ENCODE data around the gene ZNF714.
"Not testable (repeated sequence)": the region's sequence is repeated elsewhere in the genome, so short reads cannot be mapped to it uniquely, and the experiment has no call there.

The ZNF714 gene

DNA sequence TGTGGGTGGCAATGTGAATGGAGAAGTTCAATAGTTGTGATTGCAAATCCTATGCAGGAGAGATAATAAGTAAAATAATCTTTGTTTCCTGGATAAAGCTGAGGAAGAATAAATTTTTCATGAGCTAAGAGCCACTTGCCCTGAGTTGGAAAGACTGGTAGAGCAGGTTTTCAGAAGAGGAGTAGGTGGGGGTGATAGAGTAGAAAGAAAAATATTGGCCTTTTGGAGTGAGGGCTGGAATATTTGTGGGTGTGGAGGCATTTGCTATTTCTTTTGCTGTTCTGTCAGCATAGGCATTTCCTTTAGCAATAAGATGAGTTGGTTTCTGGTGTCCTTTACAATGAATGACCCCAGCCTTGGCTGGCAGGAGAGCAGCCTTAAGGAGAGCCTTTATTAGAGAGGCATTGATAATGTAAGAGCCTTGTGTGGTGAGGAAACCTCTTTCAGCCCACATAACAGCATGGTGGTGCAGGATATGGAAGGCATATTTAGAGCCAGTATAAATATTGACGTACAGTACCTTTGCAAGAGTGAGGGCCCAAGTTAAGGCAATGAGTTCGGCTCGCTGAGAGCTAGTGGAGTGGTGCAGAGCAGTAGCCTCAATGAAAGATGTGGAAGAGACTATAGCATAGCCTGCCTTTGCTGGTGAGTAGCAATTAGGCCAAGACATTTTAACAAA, 48.2 kb downstream of the ZNF714 start:
- DNase-seq (ENCODE audit: low spot score), result no peak

DNA sequence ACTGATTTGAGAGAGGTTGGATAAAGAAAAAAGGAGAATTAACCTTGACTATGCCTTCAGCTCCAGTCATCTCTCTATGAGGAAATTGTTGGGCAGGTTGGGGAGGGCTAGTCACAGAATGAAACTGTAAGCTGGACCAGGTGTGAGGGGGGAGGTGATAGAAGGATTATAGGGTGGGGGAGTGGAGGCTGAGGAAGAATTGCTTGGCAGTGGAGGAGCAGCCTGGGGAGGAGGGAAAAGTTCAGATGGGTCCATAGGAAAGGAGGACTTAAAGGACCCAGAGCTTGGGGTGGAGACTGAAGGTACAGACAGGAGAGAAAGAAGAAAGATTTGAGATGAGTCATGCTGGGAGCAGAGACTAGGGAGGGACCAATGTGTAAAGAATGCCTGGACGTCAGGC, 51.6 kb downstream of the ZNF714 start:
- no peak for DNase-seq (ENCODE audit: low spot score)

DNA sequence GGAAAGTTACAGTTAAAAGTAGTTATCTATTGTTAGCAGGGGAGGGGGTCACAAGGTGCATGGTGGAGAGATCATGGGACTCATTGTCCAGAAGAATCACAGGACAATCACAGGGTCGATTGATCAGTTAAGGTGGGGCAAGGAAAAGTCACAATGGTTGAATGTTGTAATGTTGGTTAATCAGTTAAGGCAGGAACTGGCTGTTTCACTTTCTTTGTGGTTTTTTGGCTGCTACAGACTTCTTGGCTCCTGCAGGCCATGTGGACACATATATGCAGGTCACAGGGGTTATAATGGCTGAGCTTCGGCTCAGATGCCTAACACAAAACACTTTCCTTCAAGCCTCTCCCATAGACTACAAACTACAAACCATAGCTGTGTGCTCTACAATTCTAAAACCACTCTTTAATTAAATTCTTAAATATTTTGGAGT, 52.9 kb downstream of the ZNF714 start:
- no peak for DNase-seq (ENCODE audit: low spot score)

DNA sequence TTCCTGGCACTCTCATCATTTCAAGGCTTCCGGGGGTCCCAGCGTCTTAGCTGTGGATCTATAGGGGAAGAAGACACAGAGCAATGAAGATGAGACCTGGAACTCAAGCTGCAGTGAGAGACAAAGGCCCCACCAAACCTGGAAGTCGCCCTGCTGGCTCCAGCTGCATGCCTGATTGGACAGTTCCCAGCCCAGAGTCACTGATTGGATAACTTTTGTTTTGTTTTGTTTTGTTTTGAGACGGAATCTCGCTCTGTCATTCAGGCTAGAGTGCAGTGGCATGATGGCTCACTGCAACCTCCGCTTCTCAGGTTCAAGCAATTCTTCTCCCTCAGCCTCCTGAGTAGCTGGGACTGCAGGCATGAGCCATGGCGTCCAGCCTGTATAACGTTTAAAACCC, 53.4 kb downstream of the ZNF714 start:
- DNase-seq (ENCODE audit: low spot score), result no peak

DNA sequence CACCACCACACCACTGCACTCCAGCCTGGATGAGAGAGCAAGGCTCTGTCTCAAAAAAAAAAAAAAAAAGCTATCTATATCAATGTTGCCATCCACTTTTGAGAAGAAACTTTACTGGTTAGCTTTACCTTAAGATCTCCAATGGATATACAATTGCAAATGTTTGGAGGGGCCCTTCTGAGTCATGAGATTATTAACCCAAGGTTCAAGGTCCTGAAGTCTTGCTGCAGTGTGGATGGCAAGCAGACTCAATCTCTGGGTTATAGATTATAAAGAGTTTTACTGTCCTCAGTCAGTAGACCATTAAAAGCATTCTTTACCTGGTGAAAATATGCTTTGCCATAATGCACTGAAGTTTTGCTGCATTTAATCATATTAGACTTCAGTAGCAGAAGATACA, 56.1 kb downstream of the ZNF714 start:
- DNase-seq (ENCODE audit: low spot score), result no peak

DNA sequence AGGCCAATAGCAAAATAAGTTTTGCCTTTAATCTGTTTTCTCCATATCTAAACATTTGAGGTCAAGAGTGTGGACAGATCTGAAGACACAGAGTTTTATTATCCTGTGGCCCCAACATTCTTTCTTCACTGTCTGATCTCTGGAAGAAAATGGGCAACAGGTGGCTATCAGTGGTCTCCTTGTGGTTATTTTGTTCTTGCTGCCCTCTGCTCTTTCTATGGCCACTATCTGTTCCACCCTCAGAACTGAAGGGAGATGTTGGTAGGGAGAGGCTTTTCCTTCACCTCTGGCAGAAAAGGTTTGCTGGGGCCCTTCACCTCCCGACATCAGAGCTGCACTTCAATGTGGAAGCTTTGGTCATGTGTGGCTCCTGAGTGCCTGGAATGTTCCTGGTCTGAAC, 59.0 kb downstream of the ZNF714 start:
- DNase-seq (ENCODE audit: low spot score), result not testable (repeated sequence)

DNA sequence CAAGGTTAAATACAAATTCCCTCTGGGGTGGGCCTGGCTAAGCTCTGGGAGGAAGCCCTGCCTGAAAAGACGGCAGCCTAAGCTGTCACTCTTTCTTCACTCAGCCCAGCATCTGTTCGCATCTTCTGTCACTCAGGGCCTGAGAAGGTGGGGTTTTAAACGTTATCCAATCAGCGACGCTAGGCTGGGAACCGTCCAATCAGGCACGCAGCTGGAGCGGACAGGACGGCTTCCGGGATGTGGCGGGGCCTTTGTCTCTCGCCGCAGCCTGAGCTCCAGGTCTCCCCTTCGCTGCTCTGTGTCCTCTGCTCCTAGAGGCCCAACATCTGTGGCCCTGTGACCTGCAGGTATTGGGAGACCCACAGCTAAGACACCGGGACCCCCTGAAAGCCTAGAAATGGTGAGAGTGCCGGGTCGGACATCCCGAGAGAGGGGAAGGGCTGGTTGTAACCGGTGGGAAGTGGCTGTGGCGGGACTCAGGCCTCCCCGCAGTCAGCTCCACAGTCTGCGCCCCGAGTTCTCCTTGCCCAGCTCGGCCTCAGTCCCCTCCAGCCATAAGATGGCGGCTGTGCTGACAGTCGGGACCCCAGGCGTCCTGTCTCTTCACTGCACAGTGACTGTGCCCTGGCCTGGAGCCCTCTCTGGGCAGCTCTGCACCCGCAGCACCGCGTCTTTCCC, 59.9 kb downstream of the ZNF714 start, which contains the start of gene ZNF431:
ZNF431 (plus strand) TSS at position 254 of the 678 bp plus-strand sequence; CDS start at position 398, 144 bp downstream.
- peak; percentile 96 for DNase-seq (ENCODE audit: low spot score)

DNA sequence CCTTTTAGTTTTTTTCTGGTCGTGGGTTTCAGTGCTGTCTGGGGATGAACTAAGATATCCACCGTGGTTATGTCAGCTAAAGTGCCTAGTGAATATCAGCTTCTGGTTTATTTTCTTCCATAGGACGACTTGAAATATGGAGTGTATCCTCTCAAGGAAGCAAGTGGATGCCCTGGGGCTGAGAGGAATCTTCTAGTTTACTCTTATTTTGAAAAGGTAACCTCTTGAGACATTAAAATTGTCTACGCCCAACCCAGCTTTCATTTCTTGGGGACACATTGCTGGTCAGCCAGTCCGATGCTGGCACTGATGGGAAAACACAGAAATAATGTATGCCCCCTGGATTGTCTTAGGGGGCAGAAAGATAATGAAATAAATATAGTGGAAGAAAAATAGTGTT, 61.4 kb downstream of the ZNF714 start:
- no peak for DNase-seq (ENCODE audit: low spot score)

DNA sequence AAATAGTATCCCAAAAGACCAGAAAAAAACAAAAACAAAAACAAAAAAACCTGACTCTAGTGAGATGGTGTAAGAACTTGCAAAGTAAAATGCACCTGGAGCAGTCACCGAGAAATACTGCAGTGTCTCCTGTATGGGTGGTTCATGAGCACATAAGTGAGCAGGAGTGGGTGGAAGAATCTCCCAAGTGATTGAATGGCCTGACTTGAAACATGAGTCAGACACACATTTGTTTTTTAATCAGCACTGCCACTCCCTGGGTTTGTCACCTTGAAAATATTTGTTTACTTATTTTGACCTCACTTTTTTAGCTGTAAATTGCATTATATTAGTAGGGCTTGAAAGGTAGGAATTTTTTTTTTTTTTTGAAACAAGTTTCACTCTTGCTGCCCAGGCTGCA, 61.9 kb downstream of the ZNF714 start:
- DNase-seq (ENCODE audit: low spot score), result no peak

DNA sequence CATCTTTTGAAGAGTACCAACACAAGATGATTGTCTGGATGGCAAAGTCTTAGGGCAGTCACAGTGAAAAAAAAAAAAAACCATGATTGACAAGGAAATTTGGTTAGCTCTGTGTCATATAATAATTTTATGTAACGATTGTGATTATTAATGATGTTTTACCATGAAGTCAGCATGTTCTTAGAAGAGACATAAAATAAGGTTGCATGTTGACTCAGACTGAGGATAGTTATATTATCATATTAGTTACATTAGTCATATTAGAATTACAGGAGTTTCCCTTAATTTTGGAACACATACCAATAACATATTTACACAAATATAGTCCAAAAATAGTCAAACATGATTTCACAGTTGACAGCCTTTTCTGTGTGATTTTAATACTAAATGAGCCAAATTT, 65.5 kb downstream of the ZNF714 start:
- DNase-seq (ENCODE audit: low spot score), result no peak

DNA sequence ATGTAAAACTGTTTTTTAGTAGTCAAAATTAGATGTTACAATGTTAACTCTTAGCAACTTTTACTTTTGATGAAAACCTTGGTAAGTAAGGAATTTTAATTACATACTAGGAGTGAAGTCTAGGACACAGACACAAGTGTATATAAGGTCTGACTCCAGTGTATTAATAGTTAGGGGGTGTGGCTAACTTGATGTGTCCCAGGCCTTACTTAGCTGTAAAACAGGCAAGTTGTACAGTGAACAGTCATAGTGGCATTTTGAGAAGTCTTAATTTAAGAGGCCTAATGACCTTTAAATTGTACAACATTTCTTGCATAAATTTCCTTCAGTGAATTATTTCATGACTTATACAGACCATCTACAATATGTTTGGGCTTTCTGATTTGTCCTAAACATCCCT, 66.7 kb downstream of the ZNF714 start:
- no peak for DNase-seq (ENCODE audit: low spot score)

DNA sequence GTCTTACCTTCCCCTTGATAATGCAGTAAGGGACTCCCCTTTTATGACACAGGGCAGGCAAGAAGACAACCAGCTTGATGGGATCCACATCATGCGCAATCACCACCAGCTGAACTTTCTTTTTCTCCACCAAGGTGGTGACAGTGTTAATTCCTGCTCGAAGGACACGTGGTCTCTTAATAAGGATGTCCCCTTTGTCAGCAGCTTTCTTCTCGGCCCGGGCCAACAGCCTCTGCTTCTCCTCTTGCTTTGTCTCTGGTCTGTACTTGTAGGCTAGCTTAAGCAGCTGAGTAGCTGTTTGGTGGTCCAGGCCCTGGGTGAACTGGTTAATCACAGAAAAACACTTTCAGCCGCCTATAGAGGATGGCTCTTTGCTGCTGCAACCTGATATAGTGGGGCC, 67.9 kb downstream of the ZNF714 start:
- DNase-seq (ENCODE audit: low spot score), result no peak

DNA sequence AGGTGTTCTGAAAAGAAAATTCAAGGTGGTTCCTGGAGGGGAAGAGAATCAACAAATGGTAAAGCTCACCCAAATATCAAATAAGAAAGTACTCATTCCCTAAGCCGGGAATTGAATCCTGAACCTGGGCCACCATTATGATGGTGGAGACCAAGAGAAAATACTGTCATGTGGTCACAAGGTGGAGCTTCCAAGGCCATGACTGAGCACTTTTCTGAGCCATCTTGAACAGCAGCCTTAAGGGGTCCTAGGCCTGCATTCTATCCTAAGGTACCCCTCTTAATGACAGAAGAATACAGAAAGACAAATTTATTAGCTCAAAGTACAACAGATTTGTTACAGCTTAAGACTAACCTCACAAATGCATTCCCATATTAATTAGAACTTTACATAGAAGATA, 69.5 kb downstream of the ZNF714 start:
- no peak for DNase-seq (ENCODE audit: low spot score)

DNA sequence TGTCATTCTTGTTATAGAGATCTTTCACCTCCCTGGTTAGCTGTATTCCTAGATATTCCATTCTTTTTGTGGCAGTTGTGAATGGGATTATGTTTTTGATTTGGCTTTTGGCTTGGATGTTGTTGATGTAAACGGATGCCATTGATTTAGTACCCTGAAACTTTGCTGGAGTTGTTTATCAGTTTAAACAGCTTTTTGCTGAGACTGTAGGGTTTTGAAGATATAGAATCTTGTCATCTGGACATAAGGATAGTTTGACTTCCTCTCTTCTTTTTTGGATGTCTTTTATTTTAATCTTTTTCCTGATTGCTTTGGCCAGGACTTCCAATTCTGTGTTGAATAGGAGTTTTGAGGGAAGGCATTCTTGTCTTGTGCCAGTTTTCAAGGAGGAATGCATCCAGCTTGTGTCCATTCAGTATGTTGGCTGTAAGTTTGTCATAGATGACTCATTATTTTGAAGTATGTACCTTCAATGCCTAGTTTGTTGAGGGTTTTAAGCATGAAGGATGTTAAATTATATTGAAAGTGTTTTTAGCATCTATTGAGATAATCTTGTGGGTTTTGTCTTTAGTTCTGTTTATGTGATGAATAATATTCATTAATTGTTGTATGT, 76.6 kb downstream of the ZNF714 start:
- no peak for DNase-seq (ENCODE audit: low spot score)

DNA sequence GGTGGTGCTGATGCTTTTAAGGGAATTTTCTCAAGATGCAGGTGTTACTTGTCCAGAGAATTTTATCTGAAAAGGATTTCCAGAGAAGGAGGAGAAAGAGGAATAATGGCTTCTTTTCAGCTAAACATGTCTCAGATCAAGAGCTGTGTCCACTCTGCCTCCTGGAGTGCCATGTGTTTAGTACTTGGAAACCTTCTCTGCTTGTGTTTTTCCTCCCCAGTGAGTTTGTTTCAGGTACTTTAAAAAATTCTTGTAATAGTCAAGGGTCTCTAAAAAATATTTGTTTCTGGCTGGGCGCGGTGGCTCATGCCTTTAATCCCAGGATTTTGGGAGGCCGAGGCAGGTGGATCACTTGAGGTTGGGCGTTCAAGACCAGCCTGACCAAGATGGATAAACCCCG, 82.5 kb downstream of the ZNF714 start:
- DNase-seq (ENCODE audit: low spot score), result no peak

DNA sequence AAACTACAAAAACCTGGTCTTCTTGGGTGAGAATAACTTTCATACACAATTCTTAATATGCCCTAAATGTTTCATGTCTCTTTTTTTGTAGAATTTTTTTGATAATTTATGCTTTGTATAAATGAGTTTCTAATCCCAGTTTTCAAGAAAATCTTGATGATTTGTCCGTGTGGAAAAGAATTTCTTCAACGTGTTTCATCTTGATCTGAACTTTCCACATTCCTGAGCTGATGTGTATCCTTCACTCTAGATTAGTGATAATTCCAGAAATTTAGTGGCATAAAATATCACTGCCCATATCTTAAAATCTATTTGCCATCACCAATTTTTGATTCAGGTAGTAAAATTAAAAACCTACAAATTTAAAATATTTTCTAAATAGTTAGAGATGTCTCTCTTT, 84.4 kb downstream of the ZNF714 start:
- no peak for DNase-seq (ENCODE audit: low spot score)

Small RNAs within 50 kb of the gene (small RNA-seq; reads per million reads assigned to genes)
- 0.16 to 1.6 reads per million in 2 experiments for gene RNA5SP469
